ENCODE measurements around the gene ANKZF1.

DNA sequence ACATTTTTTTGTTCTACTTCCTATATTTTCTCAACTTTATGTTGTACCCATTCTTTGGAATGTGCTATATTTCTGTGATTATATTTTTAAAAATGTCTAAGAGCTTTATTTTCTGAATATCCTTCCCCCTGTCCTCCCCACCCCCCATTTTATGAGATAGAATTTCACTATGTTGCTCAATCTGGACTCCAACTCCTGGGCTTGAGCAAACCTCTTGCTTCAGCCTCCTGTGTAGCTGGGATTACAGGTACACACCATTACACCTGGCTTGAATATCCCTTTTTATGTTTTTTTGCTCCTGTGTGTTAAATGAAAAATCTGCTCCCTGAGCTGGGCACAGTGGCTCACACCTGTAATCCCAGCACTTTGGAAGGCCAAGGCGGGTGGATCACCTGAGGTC lies 32.2 kb upstream of the ANKZF1 start:
- TF ChIP-seq POLR2A (IDR thresholded peaks at IDR 0.05; ENCODE audit: low read depth, low read length) (no peak), SMC3 (IDR thresholded peaks at IDR 0.05; ENCODE audit: low read depth, low read length) (no peak), MAFK (IDR thresholded peaks at IDR 0.05; ENCODE audit: low read depth, low read length) (no peak), RAD21 (IDR thresholded peaks at IDR 0.05; ENCODE audit: low read length) (no peak), MXI1 (IDR thresholded peaks at IDR 0.05; ENCODE audit: borderline replicate concordance, low read depth, low read length) (no peak), CHD1 (IDR thresholded peaks at IDR 0.05; ENCODE audit: low read depth, low read length) (no peak)
- TF ChIP-seq, protein P1, sequence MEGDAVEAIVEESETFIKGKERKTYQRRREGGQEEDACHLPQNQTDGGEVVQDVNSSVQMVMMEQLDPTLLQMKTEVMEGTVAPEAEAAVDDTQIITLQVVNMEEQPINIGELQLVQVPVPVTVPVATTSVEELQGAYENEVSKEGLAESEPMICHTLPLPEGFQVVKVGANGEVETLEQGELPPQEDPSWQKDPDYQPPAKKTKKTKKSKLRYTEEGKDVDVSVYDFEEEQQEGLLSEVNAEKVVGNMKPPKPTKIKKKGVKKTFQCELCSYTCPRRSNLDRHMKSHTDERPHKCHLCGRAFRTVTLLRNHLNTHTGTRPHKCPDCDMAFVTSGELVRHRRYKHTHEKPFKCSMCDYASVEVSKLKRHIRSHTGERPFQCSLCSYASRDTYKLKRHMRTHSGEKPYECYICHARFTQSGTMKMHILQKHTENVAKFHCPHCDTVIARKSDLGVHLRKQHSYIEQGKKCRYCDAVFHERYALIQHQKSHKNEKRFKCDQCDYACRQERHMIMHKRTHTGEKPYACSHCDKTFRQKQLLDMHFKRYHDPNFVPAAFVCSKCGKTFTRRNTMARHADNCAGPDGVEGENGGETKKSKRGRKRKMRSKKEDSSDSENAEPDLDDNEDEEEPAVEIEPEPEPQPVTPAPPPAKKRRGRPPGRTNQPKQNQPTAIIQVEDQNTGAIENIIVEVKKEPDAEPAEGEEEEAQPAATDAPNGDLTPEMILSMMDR (conservative IDR thresholded peaks at IDR 0.05; ENCODE audit: low read depth, low read length) = no peak
- TF ChIP-seq, protein P2, sequence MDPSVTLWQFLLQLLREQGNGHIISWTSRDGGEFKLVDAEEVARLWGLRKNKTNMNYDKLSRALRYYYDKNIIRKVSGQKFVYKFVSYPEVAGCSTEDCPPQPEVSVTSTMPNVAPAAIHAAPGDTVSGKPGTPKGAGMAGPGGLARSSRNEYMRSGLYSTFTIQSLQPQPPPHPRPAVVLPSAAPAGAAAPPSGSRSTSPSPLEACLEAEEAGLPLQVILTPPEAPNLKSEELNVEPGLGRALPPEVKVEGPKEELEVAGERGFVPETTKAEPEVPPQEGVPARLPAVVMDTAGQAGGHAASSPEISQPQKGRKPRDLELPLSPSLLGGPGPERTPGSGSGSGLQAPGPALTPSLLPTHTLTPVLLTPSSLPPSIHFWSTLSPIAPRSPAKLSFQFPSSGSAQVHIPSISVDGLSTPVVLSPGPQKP (IDR thresholded peaks at IDR 0.05; ENCODE audit: borderline replicate concordance, low read depth, low read length) = no peak
- TF ChIP-seq, protein P3, sequence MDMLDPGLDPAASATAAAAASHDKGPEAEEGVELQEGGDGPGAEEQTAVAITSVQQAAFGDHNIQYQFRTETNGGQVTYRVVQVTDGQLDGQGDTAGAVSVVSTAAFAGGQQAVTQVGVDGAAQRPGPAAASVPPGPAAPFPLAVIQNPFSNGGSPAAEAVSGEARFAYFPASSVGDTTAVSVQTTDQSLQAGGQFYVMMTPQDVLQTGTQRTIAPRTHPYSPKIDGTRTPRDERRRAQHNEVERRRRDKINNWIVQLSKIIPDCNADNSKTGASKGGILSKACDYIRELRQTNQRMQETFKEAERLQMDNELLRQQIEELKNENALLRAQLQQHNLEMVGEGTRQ (IDR thresholded peaks at IDR 0.05; ENCODE audit: low read depth, low read length) = no peak
